ENCODE data around the gene GPRIN2. TPM values are rescaled to one million over a fixed set of nuclear protein-coding genes. Genes with fewer than 3 reads are reported as not detected.
"Not testable (repeated sequence)": the region's sequence is repeated elsewhere in the genome, so short reads cannot be mapped to it uniquely, and the experiment has no call there.

Gene GPRIN2
- total RNA-seq, 4 donors from 2014 or later: 31.3 to 97.3 (median 53.1) TPM

GRCh38 chr10:46573314-46573713, 16.9 kb upstream of the GPRIN2 start:
- H3K4me3 ChIP-seq: not testable (repeated sequence)

DNA sequence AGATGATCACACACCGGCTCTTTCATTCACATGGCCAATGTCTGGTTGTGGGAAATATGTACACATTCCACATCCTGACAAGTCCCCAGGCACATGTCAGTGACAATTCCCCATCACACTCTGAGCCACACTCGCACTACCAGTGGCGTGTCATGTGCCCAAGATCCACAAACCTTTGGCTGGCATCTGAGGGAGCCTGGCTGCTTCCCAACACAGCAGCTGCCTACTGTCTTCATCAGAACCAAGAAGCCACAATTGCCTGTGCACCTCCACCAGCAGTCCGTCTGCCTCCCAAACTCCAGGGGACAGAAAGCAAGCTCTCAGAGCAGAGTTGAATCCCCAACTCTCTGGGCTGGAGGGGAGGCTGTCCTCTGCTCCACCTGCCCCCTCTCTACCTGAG, 16.3 kb upstream of the GPRIN2 start:
- WGBS, 2 donors (ENCODE audit: low coverage in 1 of 2): no CpG with 5 or more reads among the region's 4 CpGs
- not testable (repeated sequence) for DNase-seq

More at GRCh38 chr10:46573314-46573713, 16.9 kb upstream of the GPRIN2 start:
- H3K27ac ChIP-seq; H3K9me3 ChIP-seq; DNase-seq; H3K27me3 ChIP-seq; in situ Hi-C loops (cut with MboI; ENCODE audit: low pct_ligation_motif_present in 1 of 4, low pct_unique_long_range_greater_than_20kb in 1 of 4, low sequenced_read_pairs in 3 of 4); intact Hi-C loops (cut with DNase I; ENCODE audit: low total_unique reads); H3K36me3 ChIP-seq; H3K4me1 ChIP-seq: not testable (repeated sequence)
- 53% methylated on average over 4 of the region's 5 CpGs; no CpG with 5 or more reads in 1 of the 2 donors for WGBS, 2 donors (ENCODE audit: low coverage in 1 of 2)

GRCh38 chr10:46570655-46571054, 14.2 kb upstream of the GPRIN2 start:
- DNase-seq; in situ Hi-C loops (cut with MboI; ENCODE audit: low pct_ligation_motif_present in 1 of 4, low pct_unique_long_range_greater_than_20kb in 1 of 4, low sequenced_read_pairs in 3 of 4); H3K4me1 ChIP-seq; H3K4me3 ChIP-seq; intact Hi-C loops (cut with DNase I; ENCODE audit: low total_unique reads); H3K36me3 ChIP-seq; H3K27me3 ChIP-seq; H3K9me3 ChIP-seq; H3K27ac ChIP-seq: not testable (repeated sequence)
- WGBS, 2 donors (ENCODE audit: low coverage in 1 of 2): no CpG with 5 or more reads among the region's 2 CpGs

More for the DNA sequence above, 16.3 kb upstream of the GPRIN2 start:
- H3K36me3 ChIP-seq; in situ Hi-C loops (cut with MboI; ENCODE audit: low pct_ligation_motif_present in 1 of 4, low pct_unique_long_range_greater_than_20kb in 1 of 4, low sequenced_read_pairs in 3 of 4); H3K9me3 ChIP-seq; H3K27ac ChIP-seq; H3K4me3 ChIP-seq; H3K4me1 ChIP-seq; intact Hi-C loops (cut with DNase I; ENCODE audit: low total_unique reads); H3K27me3 ChIP-seq: not testable (repeated sequence)

DNA sequence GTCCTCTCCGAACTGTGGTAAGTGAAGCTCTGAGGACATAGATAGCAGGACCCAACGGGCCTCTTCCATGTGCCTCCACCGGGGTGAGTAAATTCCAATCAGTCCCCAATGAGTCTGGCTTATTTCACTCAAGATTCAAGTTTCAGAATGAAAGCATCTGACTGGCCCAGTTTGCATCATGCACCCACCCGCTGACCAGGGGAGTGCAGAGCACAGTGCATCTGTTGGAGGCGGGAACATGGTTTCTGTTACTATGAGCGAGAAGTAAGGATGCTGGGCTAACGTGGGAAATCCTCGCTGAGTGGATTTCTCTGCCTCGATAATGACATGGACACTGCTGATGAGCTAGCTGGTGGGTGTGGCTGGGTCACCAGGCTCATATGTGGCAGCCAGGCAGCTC, 10.7 kb upstream of the GPRIN2 start:
- DNase-seq; intact Hi-C loops (cut with DNase I; ENCODE audit: low total_unique reads); in situ Hi-C loops (cut with MboI; ENCODE audit: low pct_ligation_motif_present in 1 of 4, low pct_unique_long_range_greater_than_20kb in 1 of 4, low sequenced_read_pairs in 3 of 4); H3K9me3 ChIP-seq; H3K4me1 ChIP-seq; H3K4me3 ChIP-seq; H3K27me3 ChIP-seq; H3K27ac ChIP-seq; H3K36me3 ChIP-seq: not testable (repeated sequence)
- WGBS, 2 donors (ENCODE audit: low coverage in 1 of 2): 100% methylated on average over 2 of the region's 9 CpGs; no CpG with 5 or more reads in 1 of the 2 donors

GRCh38 chr10:46565591-46566332, 9.3 kb upstream of the GPRIN2 start:
- 0 to 6% methylated on average over 3 to 4 of the region's 6 CpGs for WGBS, 2 donors (ENCODE audit: low coverage in 1 of 2)
- H3K4me3 ChIP-seq; H3K36me3 ChIP-seq; H3K27me3 ChIP-seq; in situ Hi-C loops (cut with MboI; ENCODE audit: low pct_ligation_motif_present in 1 of 4, low pct_unique_long_range_greater_than_20kb in 1 of 4, low sequenced_read_pairs in 3 of 4); intact Hi-C loops (cut with DNase I; ENCODE audit: low total_unique reads); H3K27ac ChIP-seq; H3K4me1 ChIP-seq; H3K9me3 ChIP-seq: not testable (repeated sequence)
- TF ChIP-seq, protein P1, sequence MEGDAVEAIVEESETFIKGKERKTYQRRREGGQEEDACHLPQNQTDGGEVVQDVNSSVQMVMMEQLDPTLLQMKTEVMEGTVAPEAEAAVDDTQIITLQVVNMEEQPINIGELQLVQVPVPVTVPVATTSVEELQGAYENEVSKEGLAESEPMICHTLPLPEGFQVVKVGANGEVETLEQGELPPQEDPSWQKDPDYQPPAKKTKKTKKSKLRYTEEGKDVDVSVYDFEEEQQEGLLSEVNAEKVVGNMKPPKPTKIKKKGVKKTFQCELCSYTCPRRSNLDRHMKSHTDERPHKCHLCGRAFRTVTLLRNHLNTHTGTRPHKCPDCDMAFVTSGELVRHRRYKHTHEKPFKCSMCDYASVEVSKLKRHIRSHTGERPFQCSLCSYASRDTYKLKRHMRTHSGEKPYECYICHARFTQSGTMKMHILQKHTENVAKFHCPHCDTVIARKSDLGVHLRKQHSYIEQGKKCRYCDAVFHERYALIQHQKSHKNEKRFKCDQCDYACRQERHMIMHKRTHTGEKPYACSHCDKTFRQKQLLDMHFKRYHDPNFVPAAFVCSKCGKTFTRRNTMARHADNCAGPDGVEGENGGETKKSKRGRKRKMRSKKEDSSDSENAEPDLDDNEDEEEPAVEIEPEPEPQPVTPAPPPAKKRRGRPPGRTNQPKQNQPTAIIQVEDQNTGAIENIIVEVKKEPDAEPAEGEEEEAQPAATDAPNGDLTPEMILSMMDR (IDR thresholded peaks at IDR 0.05): peak; percentile 50 to 87 (median 65)
- peak; percentile 75 for DNase-seq

DNA sequence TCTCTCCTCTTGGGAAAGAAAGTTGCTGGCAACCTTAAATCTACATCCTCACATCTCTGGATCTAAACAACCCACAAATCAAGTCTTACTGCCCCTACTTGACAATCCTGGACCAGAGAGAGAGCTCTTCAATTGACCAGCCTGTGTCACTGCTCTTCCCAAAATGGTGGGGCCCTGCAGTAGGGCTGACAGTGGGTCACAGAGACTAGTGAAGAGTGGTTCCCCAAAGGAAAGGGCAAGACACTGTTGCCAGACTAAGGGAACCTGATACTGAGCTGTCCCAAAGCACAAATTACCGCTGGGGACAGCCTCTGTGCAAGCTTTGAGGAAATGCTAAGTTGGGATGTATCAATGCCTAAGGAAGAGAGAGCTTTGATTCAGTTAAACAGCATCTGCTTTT, 4.5 kb upstream of the GPRIN2 start:
- 43 to 91% methylated on average over 1 of the region's 1 CpG for WGBS, 2 donors (ENCODE audit: low coverage in 1 of 2)
- in situ Hi-C loops (cut with MboI; ENCODE audit: low pct_ligation_motif_present in 1 of 4, low pct_unique_long_range_greater_than_20kb in 1 of 4, low sequenced_read_pairs in 3 of 4) (no loop called here), intact Hi-C loops (cut with DNase I; ENCODE audit: low total_unique reads) (no loop called here)
- Histone ChIP-seq H3K9me3 (no peaks in the 10 kb centered on the region), H3K4me3 (no peak overlapping the region), H3K27ac (no peak overlapping the region), H3K27me3 (peaks cover 37% of the 10 kb centered on the region), H3K4me1 (peaks cover 3 to 17% (median 12%) of the 10 kb centered on the region in 4 donors), H3K36me3 (no peaks in the 10 kb centered on the region)
- TF ChIP-seq EP300 (IDR thresholded peaks at IDR 0.05; ENCODE audit: low read depth) (no peak), POLR2A (IDR thresholded peaks at IDR 0.05) (no peak), POLR2AphosphoS5 (IDR thresholded peaks at IDR 0.05) (no peak)
- TF ChIP-seq, protein P1 (IDR thresholded peaks at IDR 0.05): no peak
- no peak for DNase-seq
